Activated CD4-positive, alpha-beta T cell treated with anti-CD3 and anti-CD28 coated beads, Interleukin-2, amount 50 U/mL, for 16 hours (primary cell): ENCODE data around the gene SORCS2.

ENCODE experiments used
- DNase-seq: peaks from one replicate; pipeline ENCODE4 v3.0.0-alpha.2; 2020

Gene SORCS2

GRCh38 chr4:7384003-7384928 is 191.9 kb downstream of the SORCS2 start:
- no peak for DNase-seq

GRCh38 chr4:7384929-7385890 is 192.9 kb downstream of the SORCS2 start:
- DNase-seq, result no peak

GRCh38 chr4:7387925-7388324 is 195.6 kb downstream of the SORCS2 start:
- DNase-seq, result no peak

GRCh38 chr4:7388627-7389026 is 196.3 kb downstream of the SORCS2 start:
- no peak for DNase-seq

GRCh38 chr4:7389101-7389701 is 196.9 kb downstream of the SORCS2 start:
- DNase-seq, result no peak

- DNase-seq, result no peak
Measured at GRCh38 chr4:7389719-7390118, 197.4 kb downstream of the SORCS2 start.

- no peak for DNase-seq
Measured at GRCh38 chr4:7390336-7390735, 198.0 kb downstream of the SORCS2 start.

GRCh38 chr4:7390906-7391636 is 198.7 kb downstream of the SORCS2 start:
- no peak for DNase-seq

GRCh38 chr4:7391637-7392437 is 199.5 kb downstream of the SORCS2 start:
- DNase-seq, result no peak

GRCh38 chr4:7392438-7393421 is 200.4 kb downstream of the SORCS2 start:
- DNase-seq, result no peak

GRCh38 chr4:7393601-7394575 is 201.6 kb downstream of the SORCS2 start:
- DNase-seq, result no peak

GRCh38 chr4:7394681-7395451 is 202.5 kb downstream of the SORCS2 start:
- DNase-seq, result no peak

GRCh38 chr4:7395645-7396044 is 203.3 kb downstream of the SORCS2 start:
- DNase-seq, result no peak

GRCh38 chr4:7396186-7396910 is 204.0 kb downstream of the SORCS2 start:
- DNase-seq, result no peak

- DNase-seq, result no peak
Measured at GRCh38 chr4:7397206-7398103, 205.1 kb downstream of the SORCS2 start.

- DNase-seq, result no peak
Measured at GRCh38 chr4:7398104-7398423, 205.7 kb downstream of the SORCS2 start.
